HEK293 (cell line): ENCODE results near the gene RSRC1.

Experiments used
- CTCF ChIA-PET: fragments of 350-600 bp; formaldehyde crosslinking; extraction: SDS; loops from one replicate; lab custom pipeline; 2021; ENCODE audit warnings: antibody characterized with exemption; lab: Yijun Ruan, JAX
- POLR2A ChIA-PET: fragments of 300-600 bp; formaldehyde crosslinking; extraction: SDS; loops from one replicate; lab custom pipeline; 2020; ENCODE audit warnings: antibody characterized with exemption, inconsistent platforms; lab: Yijun Ruan, JAX
- H3K27ac ChIP-seq: fragments of 200-500 bp; sonication (Bioruptor generic); 2 replicates; pipeline ENCODE4 v1.5.1; 2014; ENCODE audit warnings: low read depth, low read length, control low read depth, inconsistent platforms; ENCODE audit errors: extremely low read depth
- H3K36me3 ChIP-seq, 2 experiments: fragments of 200-500 bp in 1 of 2; sonication (Bioruptor generic) in 1 of 2; 1 replicate in 1 of 2; 2 replicates in 1 of 2; pipeline ENCODE4 v1.5.1; 2014 to 2017; ENCODE audit warnings: inconsistent platforms in 2 of 2, low read length in 2 of 2; ENCODE audit not compliant: control insufficient read depth in 2 of 2, insufficient read depth in 1 of 2
- H3K4me1 ChIP-seq: fragments of 200-500 bp; sonication (Bioruptor generic); 2 replicates; pipeline ENCODE4 v1.5.1; 2014; ENCODE audit warnings: mild to moderate bottlenecking, low read length, inconsistent platforms; ENCODE audit not compliant: control insufficient read depth, insufficient read depth
- H3K4me3 ChIP-seq: 2 replicates; pipeline ENCODE4 v1.5.1; 2011; ENCODE audit warnings: low read depth, mild to moderate bottlenecking, control low read depth, low read length, moderate library complexity
- H3K9me3 ChIP-seq: fragments of 200-500 bp; sonication (Bioruptor generic); 2 replicates; pipeline ENCODE4 v1.5.1; 2014; ENCODE audit warnings: low read depth, low read length, inconsistent platforms; ENCODE audit not compliant: control insufficient read depth, insufficient read depth
- GLIS1 ChIP-seq: fragments of 450-650 bp; formaldehyde crosslinking; IDR thresholded peaks from 2 replicates; pipeline ENCODE4 v1.5.1; 2016; ENCODE audit warnings: missing biosample characterization, missing genetic modification characterization
- OVOL3 ChIP-seq: fragments of 450-650 bp; formaldehyde crosslinking; IDR thresholded peaks from 2 replicates; pipeline ENCODE4 v1.5.1; 2016; ENCODE audit warnings: missing biosample characterization, missing genetic modification characterization
- PRDM1 ChIP-seq: fragments of 450-650 bp; formaldehyde crosslinking; IDR thresholded peaks from 2 replicates; pipeline ENCODE4; 2016; ENCODE audit warnings: missing biosample characterization, missing genetic modification characterization
- SCRT2 ChIP-seq: fragments of 450-650 bp; formaldehyde crosslinking; IDR thresholded peaks from 2 replicates; pipeline ENCODE4 v1.5.1; 2016; ENCODE audit warnings: missing biosample characterization, missing genetic modification characterization
- TCF7L2 ChIP-seq: IDR thresholded peaks from 2 replicates; pipeline ENCODE4 v1.6.1; 2011; ENCODE audit warnings: low read depth, mild to moderate bottlenecking, inconsistent platforms, low read length, moderate library complexity, borderline replicate concordance
- ZBTB48 ChIP-seq: fragments of 450-650 bp; formaldehyde crosslinking; IDR thresholded peaks from 2 replicates; pipeline ENCODE4 v1.5.1; 2016; ENCODE audit warnings: missing biosample characterization, missing genetic modification characterization
- ZFP69B ChIP-seq: fragments of 450-650 bp; formaldehyde crosslinking; IDR thresholded peaks from 2 replicates; pipeline ENCODE4 v1.5.1; 2016; ENCODE audit warnings: missing biosample characterization, missing genetic modification characterization
- ZNF112 ChIP-seq: fragments of 450-650 bp; formaldehyde crosslinking; IDR thresholded peaks from 2 replicates; pipeline ENCODE4 v1.5.0; 2017; ENCODE audit warnings: missing biosample characterization, missing genetic modification characterization
- ZNF169 ChIP-seq: fragments of 450-650 bp; formaldehyde crosslinking; IDR thresholded peaks from 2 replicates; pipeline ENCODE4 v1.5.1; 2016; ENCODE audit warnings: missing biosample characterization, missing genetic modification characterization
- ZNF202 ChIP-seq: fragments of 450-650 bp; formaldehyde crosslinking; IDR thresholded peaks from 2 replicates; pipeline ENCODE4 v1.5.1; 2016; ENCODE audit warnings: missing biosample characterization, missing genetic modification characterization, borderline replicate concordance
- ZNF239 ChIP-seq: fragments of 450-650 bp; formaldehyde crosslinking; IDR thresholded peaks from 2 replicates; pipeline ENCODE4 v1.5.1; 2016; ENCODE audit warnings: missing biosample characterization, missing genetic modification characterization
- ZNF354C ChIP-seq: fragments of 450-650 bp; formaldehyde crosslinking; IDR thresholded peaks from 2 replicates; pipeline ENCODE4 v1.5.1; 2016; ENCODE audit warnings: missing biosample characterization, missing genetic modification characterization, low read depth, borderline replicate concordance
- ZNF76 ChIP-seq: fragments of 450-650 bp; formaldehyde crosslinking; IDR thresholded peaks from 2 replicates; pipeline ENCODE4; 2016; ENCODE audit warnings: low read depth, missing biosample characterization, missing genetic modification characterization, borderline replicate concordance
- ZNF785 ChIP-seq: fragments of 450-650 bp; formaldehyde crosslinking; IDR thresholded peaks from 2 replicates; pipeline ENCODE4 v1.5.1; 2016; ENCODE audit warnings: missing biosample characterization, missing genetic modification characterization
- ZSCAN23 ChIP-seq: fragments of 450-650 bp; formaldehyde crosslinking; IDR thresholded peaks from 2 replicates; pipeline ENCODE4 v1.5.1; 2016; ENCODE audit warnings: missing biosample characterization, missing genetic modification characterization
- ZXDB ChIP-seq: fragments of 450-650 bp; formaldehyde crosslinking; IDR thresholded peaks from 2 replicates; pipeline ENCODE4 v1.5.1; 2016; ENCODE audit warnings: missing biosample characterization, missing genetic modification characterization
- TF ChIP-seq, protein P1 (sequence below): fragments of 450-650 bp; formaldehyde crosslinking; IDR thresholded peaks from 2 replicates; pipeline ENCODE4 v1.5.1; 2016; ENCODE audit warnings: missing biosample characterization, missing genetic modification characterization
- TF ChIP-seq, protein P2 (sequence below): sonication (generic); formaldehyde crosslinking; IDR thresholded peaks from 2 replicates; pipeline ENCODE4 v1.8.1; 2022; ENCODE audit warnings: mild to moderate bottlenecking, moderate library complexity, missing genetic modification reagents
- TF ChIP-seq, protein P3 (sequence below): fragments of 450-650 bp; formaldehyde crosslinking; IDR thresholded peaks from 2 replicates; pipeline ENCODE4 v1.5.1; 2016; ENCODE audit warnings: missing biosample characterization, missing genetic modification characterization
- TF ChIP-seq, protein P4 (sequence below): fragments of 450-650 bp; formaldehyde crosslinking; IDR thresholded peaks from 2 replicates; pipeline ENCODE4 v1.5.1; 2016; ENCODE audit warnings: missing biosample characterization, missing genetic modification characterization
- TF ChIP-seq, protein P5 (sequence below): fragments of 450-650 bp; formaldehyde crosslinking; IDR thresholded peaks from 2 replicates; pipeline ENCODE4 v1.5.1; 2017; ENCODE audit warnings: missing biosample characterization, missing genetic modification characterization
- TF ChIP-seq, protein P6 (sequence below): fragments of 450-650 bp; formaldehyde crosslinking; IDR thresholded peaks from 2 replicates; pipeline ENCODE4 v1.5.1; 2016; ENCODE audit warnings: missing biosample characterization, missing genetic modification characterization

RSRC1 gene

DNA sequence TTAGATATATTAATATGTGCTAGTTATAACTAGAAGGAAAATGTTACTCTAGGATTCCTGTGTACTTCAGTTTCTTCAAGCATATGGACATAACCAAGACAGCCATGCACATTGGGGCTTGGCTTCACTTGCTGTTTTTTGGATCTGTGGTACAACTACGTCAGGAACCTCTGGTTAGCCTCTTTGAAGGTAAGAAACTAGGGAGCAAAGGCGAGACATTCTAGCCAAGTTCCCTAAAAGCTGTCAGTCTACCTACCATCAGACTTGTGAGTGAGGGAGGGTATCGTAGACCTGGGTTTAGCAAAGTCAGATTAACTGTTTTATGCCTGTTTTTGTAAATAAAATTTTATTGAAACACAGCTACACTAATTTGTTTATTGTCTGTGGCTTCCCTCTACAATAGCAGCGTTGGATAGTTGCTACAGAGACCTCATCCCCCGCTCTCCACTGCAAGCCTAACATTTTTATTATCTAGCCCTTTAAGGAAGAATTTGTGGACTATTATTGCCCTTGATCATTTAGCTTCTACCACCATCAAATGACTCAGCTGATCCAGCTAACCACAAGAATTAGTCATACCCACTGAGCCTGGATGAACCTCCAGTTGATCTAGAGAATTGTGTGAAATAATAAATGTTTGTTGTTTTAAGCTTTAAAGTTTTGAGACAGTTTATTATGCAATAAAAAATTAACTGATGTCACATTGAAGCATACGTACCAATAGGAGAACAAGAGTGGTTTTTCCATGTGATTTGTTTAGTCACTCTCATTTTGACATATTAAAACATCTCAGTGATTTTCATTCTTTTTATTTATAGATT, 58.1 kb downstream of the RSRC1 start (continued):
- TF ChIP-seq ZNF169 (tag by site-specific recombination) (no peak), ZNF202 (no peak), ZNF354C (no peak), ZNF76 (no peak), ZNF785 (tag by site-specific recombination) (no peak), ZXDB (tag by site-specific recombination) (peak; percentile 71)
- TF ChIP-seq, protein P1, sequence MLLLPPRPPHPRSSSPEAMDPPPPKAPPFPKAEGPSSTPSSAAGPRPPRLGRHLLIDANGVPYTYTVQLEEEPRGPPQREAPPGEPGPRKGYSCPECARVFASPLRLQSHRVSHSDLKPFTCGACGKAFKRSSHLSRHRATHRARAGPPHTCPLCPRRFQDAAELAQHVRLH = peak; percentile 65; the same call in 1 of the 2 replicates
- TF ChIP-seq, protein P2, sequence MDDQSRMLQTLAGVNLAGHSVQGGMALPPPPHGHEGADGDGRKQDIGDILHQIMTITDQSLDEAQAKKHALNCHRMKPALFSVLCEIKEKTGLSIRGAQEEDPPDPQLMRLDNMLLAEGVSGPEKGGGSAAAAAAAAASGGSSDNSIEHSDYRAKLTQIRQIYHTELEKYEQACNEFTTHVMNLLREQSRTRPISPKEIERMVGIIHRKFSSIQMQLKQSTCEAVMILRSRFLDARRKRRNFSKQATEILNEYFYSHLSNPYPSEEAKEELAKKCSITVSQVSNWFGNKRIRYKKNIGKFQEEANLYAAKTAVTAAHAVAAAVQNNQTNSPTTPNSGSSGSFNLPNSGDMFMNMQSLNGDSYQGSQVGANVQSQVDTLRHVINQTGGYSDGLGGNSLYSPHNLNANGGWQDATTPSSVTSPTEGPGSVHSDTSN (CRISPR knock-in tag) = no peak
- TF ChIP-seq, protein P3, sequence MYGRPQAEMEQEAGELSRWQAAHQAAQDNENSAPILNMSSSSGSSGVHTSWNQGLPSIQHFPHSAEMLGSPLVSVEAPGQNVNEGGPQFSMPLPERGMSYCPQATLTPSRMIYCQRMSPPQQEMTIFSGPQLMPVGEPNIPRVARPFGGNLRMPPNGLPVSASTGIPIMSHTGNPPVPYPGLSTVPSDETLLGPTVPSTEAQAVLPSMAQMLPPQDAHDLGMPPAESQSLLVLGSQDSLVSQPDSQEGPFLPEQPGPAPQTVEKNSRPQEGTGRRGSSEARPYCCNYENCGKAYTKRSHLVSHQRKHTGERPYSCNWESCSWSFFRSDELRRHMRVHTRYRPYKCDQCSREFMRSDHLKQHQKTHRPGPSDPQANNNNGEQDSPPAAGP (tag by site-specific recombination) = no peak

DNA sequence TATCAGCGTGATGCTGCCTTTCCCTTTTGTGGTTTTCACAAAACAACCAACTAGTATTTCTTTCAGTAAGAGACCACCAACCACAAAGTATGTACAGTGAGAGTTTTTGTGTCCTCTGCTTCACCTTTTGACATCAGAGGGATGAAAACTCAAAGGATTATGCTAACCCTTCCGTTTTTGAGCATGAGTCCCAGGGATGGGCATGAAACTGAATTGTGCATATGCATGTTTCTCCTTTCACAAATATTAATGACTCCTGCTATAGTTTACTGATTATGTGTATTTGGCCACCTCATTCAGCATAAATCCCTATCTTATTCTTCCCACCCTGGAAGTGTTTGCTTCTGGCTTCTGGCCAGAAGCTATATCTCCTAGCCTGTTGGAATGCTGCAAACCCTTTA, 59.2 kb downstream of the RSRC1 start:
- Histone ChIP-seq H3K36me3 (no peaks in the 10 kb centered on the region), H3K9me3 (no peaks in the 10 kb centered on the region)
- CTCF ChIA-PET = no interaction called here
- POLR2A ChIA-PET = interaction anchor here (2.2 kb wide), 1 partner anchor 59 kb away, joined by 11 read pairs; the partner anchor contains the start of gene RSRC1
- TF ChIP-seq SCRT2 (tag by site-specific recombination) = 0 out of 2 replicates have a peak, but pooled peaks have one; percentile 11
- peak; percentile 36; the same call in 1 of the 2 replicates for TF ChIP-seq GLIS1
- TF ChIP-seq ZBTB48 (tag by site-specific recombination) = 0 out of 2 replicates have a peak, but pooled peaks have one; percentile 25
- TF ChIP-seq ZSCAN23 = no peak
- no peak for TF ChIP-seq OVOL3 (tag by site-specific recombination)
- TF ChIP-seq, protein P4, sequence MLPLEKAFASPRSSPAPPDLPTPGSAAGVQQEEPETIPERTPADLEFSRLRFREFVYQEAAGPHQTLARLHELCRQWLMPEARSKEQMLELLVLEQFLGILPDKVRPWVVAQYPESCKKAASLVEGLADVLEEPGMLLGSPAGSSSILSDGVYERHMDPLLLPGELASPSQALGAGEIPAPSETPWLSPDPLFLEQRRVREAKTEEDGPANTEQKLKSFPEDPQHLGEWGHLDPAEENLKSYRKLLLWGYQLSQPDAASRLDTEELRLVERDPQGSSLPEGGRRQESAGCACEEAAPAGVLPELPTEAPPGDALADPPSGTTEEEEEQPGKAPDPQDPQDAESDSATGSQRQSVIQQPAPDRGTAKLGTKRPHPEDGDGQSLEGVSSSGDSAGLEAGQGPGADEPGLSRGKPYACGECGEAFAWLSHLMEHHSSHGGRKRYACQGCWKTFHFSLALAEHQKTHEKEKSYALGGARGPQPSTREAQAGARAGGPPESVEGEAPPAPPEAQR (tag by site-specific recombination) = no peak
- no peak for TF ChIP-seq ZFP69B (tag by site-specific recombination)
- TF ChIP-seq, protein P5, sequence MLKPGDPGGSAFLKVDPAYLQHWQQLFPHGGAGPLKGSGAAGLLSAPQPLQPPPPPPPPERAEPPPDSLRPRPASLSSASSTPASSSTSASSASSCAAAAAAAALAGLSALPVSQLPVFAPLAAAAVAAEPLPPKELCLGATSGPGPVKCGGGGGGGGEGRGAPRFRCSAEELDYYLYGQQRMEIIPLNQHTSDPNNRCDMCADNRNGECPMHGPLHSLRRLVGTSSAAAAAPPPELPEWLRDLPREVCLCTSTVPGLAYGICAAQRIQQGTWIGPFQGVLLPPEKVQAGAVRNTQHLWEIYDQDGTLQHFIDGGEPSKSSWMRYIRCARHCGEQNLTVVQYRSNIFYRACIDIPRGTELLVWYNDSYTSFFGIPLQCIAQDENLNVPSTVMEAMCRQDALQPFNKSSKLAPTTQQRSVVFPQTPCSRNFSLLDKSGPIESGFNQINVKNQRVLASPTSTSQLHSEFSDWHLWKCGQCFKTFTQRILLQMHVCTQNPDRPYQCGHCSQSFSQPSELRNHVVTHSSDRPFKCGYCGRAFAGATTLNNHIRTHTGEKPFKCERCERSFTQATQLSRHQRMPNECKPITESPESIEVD (tag by site-specific recombination) = peak; percentile 42; the same call in 1 of the 2 replicates
- TF ChIP-seq, all 188 proteins: peak for 4
- no peak overlapping the region; the same call in 1 of the 2 replicates for H3K27ac ChIP-seq
- H3K4me3 ChIP-seq = no peak overlapping the region
- peaks cover 14% of the 10 kb centered on the region for H3K4me1 ChIP-seq

DNA sequence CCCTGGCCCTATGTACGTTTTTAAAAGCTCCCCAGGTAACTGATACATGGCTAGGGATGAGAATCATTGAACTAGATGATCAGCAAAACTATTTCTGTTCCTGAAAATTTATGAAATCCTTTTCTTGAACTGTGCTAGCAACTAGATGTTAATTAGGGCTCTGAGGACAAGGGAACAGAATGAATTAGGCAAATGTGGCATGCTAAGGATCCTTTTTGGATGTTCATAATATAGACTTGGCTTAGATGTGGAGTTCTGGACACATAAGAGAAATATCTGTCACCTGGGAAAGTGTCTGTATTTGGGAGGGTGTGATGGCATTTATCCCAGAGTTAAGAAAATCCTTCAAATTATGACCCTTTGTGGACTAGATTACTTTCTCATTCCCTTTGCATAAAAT, 71.2 kb downstream of the RSRC1 start:
- ChIA-PET CTCF (no interaction called here), POLR2A (no interaction called here)
- Histone ChIP-seq H3K36me3 (no peaks in the 10 kb centered on the region), H3K27ac (no peak overlapping the region), H3K4me3 (no peak overlapping the region), H3K9me3 (no peaks in the 10 kb centered on the region), H3K4me1 (no peaks in the 10 kb centered on the region)
- no peak for TF ChIP-seq OVOL3 (tag by site-specific recombination)
- TF ChIP-seq, protein P6, sequence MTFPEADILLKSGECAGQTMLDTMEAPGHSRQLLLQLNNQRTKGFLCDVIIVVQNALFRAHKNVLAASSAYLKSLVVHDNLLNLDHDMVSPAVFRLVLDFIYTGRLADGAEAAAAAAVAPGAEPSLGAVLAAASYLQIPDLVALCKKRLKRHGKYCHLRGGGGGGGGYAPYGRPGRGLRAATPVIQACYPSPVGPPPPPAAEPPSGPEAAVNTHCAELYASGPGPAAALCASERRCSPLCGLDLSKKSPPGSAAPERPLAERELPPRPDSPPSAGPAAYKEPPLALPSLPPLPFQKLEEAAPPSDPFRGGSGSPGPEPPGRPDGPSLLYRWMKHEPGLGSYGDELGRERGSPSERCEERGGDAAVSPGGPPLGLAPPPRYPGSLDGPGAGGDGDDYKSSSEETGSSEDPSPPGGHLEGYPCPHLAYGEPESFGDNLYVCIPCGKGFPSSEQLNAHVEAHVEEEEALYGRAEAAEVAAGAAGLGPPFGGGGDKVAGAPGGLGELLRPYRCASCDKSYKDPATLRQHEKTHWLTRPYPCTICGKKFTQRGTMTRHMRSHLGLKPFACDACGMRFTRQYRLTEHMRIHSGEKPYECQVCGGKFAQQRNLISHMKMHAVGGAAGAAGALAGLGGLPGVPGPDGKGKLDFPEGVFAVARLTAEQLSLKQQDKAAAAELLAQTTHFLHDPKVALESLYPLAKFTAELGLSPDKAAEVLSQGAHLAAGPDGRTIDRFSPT (tag by site-specific recombination) = no peak
- TF ChIP-seq TCF7L2 = no peak
- TF ChIP-seq PRDM1 = no peak
- no peak for TF ChIP-seq ZNF239
- TF ChIP-seq ZNF112 (tag by site-specific recombination) = no peak
